Loucy (cell line): ENCODE measurements around the gene CTDSP2.

ENCODE experiments used
- H2AFZ ChIP-seq: fragments of 200-600 bp; sonication (generic); 2 replicates; pipeline ENCODE4 v1.6.0; 2016; ENCODE audit warnings: antibody characterized with exemption, mild to moderate bottlenecking, low read length, moderate library complexity
- H3F3A ChIP-seq: fragments of 200-600 bp; 2 replicates; pipeline ENCODE4 v1.6.0; 2016; ENCODE audit warnings: antibody characterized with exemption, low read depth, mild to moderate bottlenecking
- H3K27me3 ChIP-seq: fragments of 200-600 bp; sonication (generic); 2 replicates; pipeline ENCODE4 v1.6.1; 2014; ENCODE audit warnings: low read length, mild to moderate bottlenecking; ENCODE audit not compliant: insufficient read depth, poor library complexity, severe bottlenecking
- H3K36me3 ChIP-seq: fragments of 200-600 bp; sonication (generic); 2 replicates; pipeline ENCODE4 v1.6.1; 2016; ENCODE audit warnings: low read length; ENCODE audit not compliant: insufficient read depth
- H3K4me1 ChIP-seq: fragments of 200-600 bp; sonication (generic); 2 replicates; pipeline ENCODE4 v1.5.1; 2014; ENCODE audit warnings: low read length, mild to moderate bottlenecking; ENCODE audit not compliant: insufficient read depth, poor library complexity, severe bottlenecking
- H3K4me2 ChIP-seq: fragments of 200-600 bp; sonication (generic); 2 replicates; pipeline ENCODE4 v1.6.0; 2014; ENCODE audit warnings: antibody characterized with exemption, low read length, low read depth, mild to moderate bottlenecking; ENCODE audit not compliant: poor library complexity, severe bottlenecking
- H3K4me3 ChIP-seq: fragments of 200-600 bp; sonication (generic); 2 replicates; pipeline ENCODE4 v1.5.1; 2014; ENCODE audit warnings: low read length, mild to moderate bottlenecking, mixed read lengths; ENCODE audit not compliant: poor library complexity, severe bottlenecking
- H3K79me2 ChIP-seq: fragments of 200-600 bp; sonication (generic); 2 replicates; pipeline ENCODE4 v1.6.1; 2014; ENCODE audit warnings: low read length; ENCODE audit not compliant: insufficient read depth
- H3K9ac ChIP-seq: fragments of 200-600 bp; sonication (generic); 2 replicates; pipeline ENCODE4 v1.6.0; 2014; ENCODE audit warnings: mild to moderate bottlenecking, low read depth, low read length, moderate library complexity; ENCODE audit not compliant: poor library complexity, severe bottlenecking
- H3K9me2 ChIP-seq: fragments of 200-600 bp; sonication (generic); replicated peaks from 2 replicates; pipeline ENCODE4 v1.6.1; 2016; ENCODE audit warnings: low read depth, low read length, mixed read lengths
- H3K9me3 ChIP-seq: fragments of 200-600 bp; sonication (generic); 2 replicates; pipeline ENCODE4 v1.6.1; 2014; ENCODE audit warnings: mild to moderate bottlenecking, antibody characterized with exemption, low read length, low read depth; ENCODE audit not compliant: insufficient read depth
- H4K20me1 ChIP-seq: fragments of 200-600 bp; sonication (generic); 2 replicates; pipeline ENCODE4 v1.6.0; 2014; ENCODE audit warnings: antibody characterized with exemption, low read length, mild to moderate bottlenecking; ENCODE audit not compliant: insufficient read depth, poor library complexity, severe bottlenecking
- EZH2phosphoT487 ChIP-seq: fragments of 200-600 bp; IDR thresholded peaks from 2 replicates; pipeline ENCODE4 v1.6.1; 2018; ENCODE audit warnings: antibody characterized with exemption, mild to moderate bottlenecking, moderate library complexity, borderline replicate concordance
- TF ChIP-seq, protein P1 (sequence below): fragments of 200-600 bp; sonication (generic); conservative IDR thresholded peaks from 2 replicates; pipeline ENCODE4 v1.5.1; 2014; ENCODE audit warnings: mild to moderate bottlenecking, antibody characterized with exemption, low read length

The CTDSP2 gene

DNA sequence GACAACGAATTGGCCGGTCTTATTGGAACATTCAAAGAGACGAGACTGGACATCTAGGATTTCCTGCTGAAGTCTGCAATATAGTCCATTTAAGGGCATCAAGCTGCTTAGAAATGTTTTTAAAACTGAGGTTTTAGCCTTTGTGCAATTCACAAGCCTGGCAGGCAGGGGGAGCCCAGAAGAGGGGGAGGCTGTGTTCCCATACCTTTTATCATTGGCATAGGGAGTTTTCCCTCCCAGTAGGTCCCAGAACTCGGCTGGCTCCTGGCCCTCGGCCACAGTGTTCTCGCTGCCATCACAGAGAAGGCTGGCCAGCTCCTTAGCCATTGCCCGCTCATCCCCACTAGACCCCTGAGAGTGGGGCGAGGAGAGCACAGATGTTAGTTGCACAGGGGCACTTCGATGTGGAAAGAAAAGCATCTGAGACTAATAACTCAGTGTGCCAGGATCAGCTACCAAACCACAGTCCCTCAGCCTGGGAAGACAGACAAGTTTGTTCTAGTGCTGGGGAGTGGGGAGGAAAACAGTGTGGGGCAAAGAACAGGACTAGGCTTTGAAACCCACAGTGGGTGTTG, 43.1 kb downstream of the CTDSP2 start:
- no peaks in the 10 kb centered on the region for H4K20me1 ChIP-seq
- no peaks in the 10 kb centered on the region for H3K79me2 ChIP-seq
- TF ChIP-seq, protein P1, sequence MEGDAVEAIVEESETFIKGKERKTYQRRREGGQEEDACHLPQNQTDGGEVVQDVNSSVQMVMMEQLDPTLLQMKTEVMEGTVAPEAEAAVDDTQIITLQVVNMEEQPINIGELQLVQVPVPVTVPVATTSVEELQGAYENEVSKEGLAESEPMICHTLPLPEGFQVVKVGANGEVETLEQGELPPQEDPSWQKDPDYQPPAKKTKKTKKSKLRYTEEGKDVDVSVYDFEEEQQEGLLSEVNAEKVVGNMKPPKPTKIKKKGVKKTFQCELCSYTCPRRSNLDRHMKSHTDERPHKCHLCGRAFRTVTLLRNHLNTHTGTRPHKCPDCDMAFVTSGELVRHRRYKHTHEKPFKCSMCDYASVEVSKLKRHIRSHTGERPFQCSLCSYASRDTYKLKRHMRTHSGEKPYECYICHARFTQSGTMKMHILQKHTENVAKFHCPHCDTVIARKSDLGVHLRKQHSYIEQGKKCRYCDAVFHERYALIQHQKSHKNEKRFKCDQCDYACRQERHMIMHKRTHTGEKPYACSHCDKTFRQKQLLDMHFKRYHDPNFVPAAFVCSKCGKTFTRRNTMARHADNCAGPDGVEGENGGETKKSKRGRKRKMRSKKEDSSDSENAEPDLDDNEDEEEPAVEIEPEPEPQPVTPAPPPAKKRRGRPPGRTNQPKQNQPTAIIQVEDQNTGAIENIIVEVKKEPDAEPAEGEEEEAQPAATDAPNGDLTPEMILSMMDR = peak; percentile 81
- TF ChIP-seq EZH2phosphoT487 = no peak
- H3K9ac ChIP-seq = no peak overlapping the region
- no peaks in the 10 kb centered on the region for H3K9me2 ChIP-seq
- no peaks in the 10 kb centered on the region for H3K4me1 ChIP-seq
- H3K36me3 ChIP-seq = peaks cover 25% of the 10 kb centered on the region; the same call in 1 of the 2 replicates
- no peaks in the 10 kb centered on the region for H3K27me3 ChIP-seq
- no peak overlapping the region for H3K4me2 ChIP-seq
- H2AFZ ChIP-seq = no peak overlapping the region
- H3K9me3 ChIP-seq = no peaks in the 10 kb centered on the region
- H3F3A ChIP-seq = no peaks in the 10 kb centered on the region
- H3K4me3 ChIP-seq = no peak overlapping the region

DNA sequence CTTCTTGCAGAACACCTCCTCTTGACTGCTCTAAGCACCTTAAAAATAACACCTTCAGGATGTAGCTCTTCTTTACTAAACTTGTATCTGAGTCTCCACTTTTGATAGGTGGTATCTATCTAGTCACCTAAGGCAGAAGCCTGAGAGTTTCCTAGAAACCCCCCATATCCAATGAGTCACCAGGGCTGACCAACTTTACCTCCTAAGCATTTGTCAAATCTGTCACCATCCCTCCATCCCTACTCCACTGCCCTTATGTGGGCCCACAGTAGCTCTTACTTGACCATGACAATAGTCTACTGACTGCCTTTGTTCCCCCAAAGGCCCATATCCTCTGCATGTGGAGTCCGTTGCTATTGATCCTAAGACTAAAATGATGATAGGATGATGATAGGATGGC, 43.9 kb downstream of the CTDSP2 start:
- H3K79me2 ChIP-seq = no peaks in the 10 kb centered on the region
- H3K9ac ChIP-seq = no peak overlapping the region
- no peaks in the 10 kb centered on the region for H3K4me1 ChIP-seq
- TF ChIP-seq, protein P1 = no peak
- TF ChIP-seq EZH2phosphoT487 = no peak
- H3K9me2 ChIP-seq = no peaks in the 10 kb centered on the region
- H3K36me3 ChIP-seq = peaks cover 22% of the 10 kb centered on the region; the same call in 1 of the 2 replicates
- no peak overlapping the region for H3K4me3 ChIP-seq
- H3F3A ChIP-seq = no peaks in the 10 kb centered on the region
- no peaks in the 10 kb centered on the region for H4K20me1 ChIP-seq
- H3K9me3 ChIP-seq = no peaks in the 10 kb centered on the region
- H3K4me2 ChIP-seq = no peak overlapping the region
- no peak overlapping the region for H2AFZ ChIP-seq
- H3K27me3 ChIP-seq = no peaks in the 10 kb centered on the region

DNA sequence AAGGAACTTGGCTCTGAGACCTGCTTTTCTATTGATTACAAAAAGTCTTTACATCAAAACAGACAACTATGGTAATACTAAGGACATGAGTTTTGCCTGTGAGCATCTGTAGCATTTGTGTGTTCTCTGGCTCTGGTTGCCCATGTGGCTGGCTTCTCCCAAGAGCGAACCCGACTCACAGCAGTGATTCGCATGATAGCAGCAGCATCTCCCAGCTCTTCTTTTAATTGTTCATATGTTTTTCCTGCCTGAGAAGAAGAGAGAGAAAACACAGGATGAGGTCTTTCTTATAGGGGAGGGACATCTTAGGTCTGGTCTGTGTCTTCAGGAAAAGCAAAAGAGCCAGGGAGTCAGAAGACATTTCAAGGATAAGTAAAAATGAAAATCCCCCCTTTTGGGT, 45.6 kb downstream of the CTDSP2 start:
- Histone ChIP-seq H3K36me3 (peaks cover 38% of the 10 kb centered on the region), H3K9ac (no peak overlapping the region), H3K9me3 (no peaks in the 10 kb centered on the region), H4K20me1 (no peaks in the 10 kb centered on the region), H3F3A (no peaks in the 10 kb centered on the region), H3K4me2 (no peak overlapping the region), H3K27me3 (no peaks in the 10 kb centered on the region), H3K79me2 (no peaks in the 10 kb centered on the region), H3K4me1 (no peaks in the 10 kb centered on the region), H2AFZ (no peak overlapping the region), H3K4me3 (no peak overlapping the region), H3K9me2 (no peaks in the 10 kb centered on the region)
- TF ChIP-seq, protein P1 = no peak
- TF ChIP-seq EZH2phosphoT487 = no peak
